Mesendoderm (in vitro differentiated cells): ENCODE measurements around the gene ZCCHC14.
"Not testable (repeated sequence)": the region's sequence is repeated elsewhere in the genome, so short reads cannot be mapped to it uniquely, and the experiment has no call there.

Experiments
- DNase-seq: peaks from one replicate; pipeline ENCODE4 v3.0.0; 2013
- H2AK5ac ChIP-seq: 2 replicates; pipeline ENCODE4 v1.6.1; 2013; ENCODE audit warnings: low read length, inconsistent platforms
- H2BK120ac ChIP-seq: 2 replicates; pipeline ENCODE4 v1.6.1; 2013; ENCODE audit warnings: low read depth, mild to moderate bottlenecking, low read length, moderate library complexity, mixed read lengths
- H2BK15ac ChIP-seq: replicated peaks from 2 replicates; pipeline ENCODE4 v1.6.1; 2013; ENCODE audit warnings: low read depth, mild to moderate bottlenecking, moderate library complexity
- H2BK5ac ChIP-seq: 2 replicates; pipeline ENCODE4 v1.6.1; 2013; ENCODE audit warnings: low read length, inconsistent platforms
- H3K18ac ChIP-seq: 2 replicates; pipeline ENCODE4 v1.6.1; 2013; ENCODE audit warnings: mild to moderate bottlenecking, low read length, mixed read lengths
- H3K23ac ChIP-seq: one replicate; pipeline ENCODE4 v1.6.1; 2013; ENCODE audit warnings: low read length
- H3K27ac ChIP-seq: 2 replicates; pipeline ENCODE4 v1.5.1; 2013; ENCODE audit warnings: low read depth, mild to moderate bottlenecking, inconsistent platforms, low read length, moderate library complexity
- H3K27me3 ChIP-seq: 2 replicates; pipeline ENCODE4 v1.6.1; 2013; ENCODE audit warnings: low read length, control low read depth, mild to moderate bottlenecking, inconsistent platforms; ENCODE audit not compliant: insufficient read depth, poor library complexity
- H3K36me3 ChIP-seq: 2 replicates; pipeline ENCODE4 v1.6.1; 2013; ENCODE audit warnings: low read length, inconsistent platforms; ENCODE audit not compliant: control insufficient read depth, insufficient read depth
- H3K4ac ChIP-seq: one replicate; pipeline ENCODE4 v1.6.1; 2013; ENCODE audit warnings: low read depth, mild to moderate bottlenecking, low read length, moderate library complexity
- H3K4me1 ChIP-seq: 2 replicates; pipeline ENCODE4 v1.6.1; 2013; ENCODE audit warnings: low read depth, low read length, inconsistent platforms; ENCODE audit not compliant: control insufficient read depth
- H3K4me2 ChIP-seq: 2 replicates; pipeline ENCODE4 v1.6.1; 2013; ENCODE audit warnings: low read length
- H3K4me3 ChIP-seq: 2 replicates; pipeline ENCODE4 v1.5.1; 2013; ENCODE audit warnings: mild to moderate bottlenecking, low read length
- H3K56ac ChIP-seq: one replicate; pipeline ENCODE4 v1.6.1; 2013; ENCODE audit warnings: low read length
- H3K79me1 ChIP-seq: 2 replicates; pipeline ENCODE4 v1.6.1; 2013; ENCODE audit warnings: low read length, inconsistent platforms
- H3K79me2 ChIP-seq: 2 replicates; pipeline ENCODE4 v1.6.1; 2013; ENCODE audit warnings: mild to moderate bottlenecking, low read length; ENCODE audit not compliant: control insufficient read depth, insufficient read depth
- H3K9ac ChIP-seq: 2 replicates; pipeline ENCODE4 v1.6.1; 2013; ENCODE audit warnings: low read length, inconsistent platforms
- H4K5ac ChIP-seq: one replicate; pipeline ENCODE4 v1.6.1; 2013; ENCODE audit warnings: low read length
- H4K8ac ChIP-seq: one replicate; pipeline ENCODE4 v1.6.1; 2013; ENCODE audit warnings: low read depth, mild to moderate bottlenecking, control low read depth, low read length, moderate library complexity
- WGBS: extraction: QIAGEN DNeasy Blood & Tissue Kit; methylation state at CpG from one replicate; pipeline ENCODE4 v1.1.7; 2013; ENCODE audit warnings: low lambda C conversion rate, missing lambda C conversion rate; ENCODE audit not compliant: insufficient coverage; ENCODE audit errors: extremely low coverage; 5-methylcytosine and 5-hydroxymethylcytosine counted together

The ZCCHC14 gene

GRCh38 chr16:87521764-87522163 lies 28.9 kb upstream of the ZCCHC14 start:
- not testable (repeated sequence) for H3K18ac ChIP-seq, H3K9ac ChIP-seq, H3K4me1 ChIP-seq, H3K4me2 ChIP-seq, H4K5ac ChIP-seq, H3K4me3 ChIP-seq, H3K56ac ChIP-seq, H3K79me1 ChIP-seq, DNase-seq, H3K79me2 ChIP-seq, H3K36me3 ChIP-seq, H3K27me3 ChIP-seq, H3K23ac ChIP-seq, H3K4ac ChIP-seq, H4K8ac ChIP-seq, H2AK5ac ChIP-seq, H2BK5ac ChIP-seq, H2BK15ac ChIP-seq, H2BK120ac ChIP-seq, H3K27ac ChIP-seq
- WGBS = no CpG with 5 or more reads among the region's 7 CpGs

GRCh38 chr16:87519170-87519569 lies 26.3 kb upstream of the ZCCHC14 start:
- not testable (repeated sequence) for H3K79me2 ChIP-seq, H4K5ac ChIP-seq, H4K8ac ChIP-seq, H2BK5ac ChIP-seq, H2BK120ac ChIP-seq, H3K36me3 ChIP-seq, H2AK5ac ChIP-seq, H3K4me1 ChIP-seq, H3K27me3 ChIP-seq, H3K4me3 ChIP-seq, H3K79me1 ChIP-seq, H3K27ac ChIP-seq, H3K4me2 ChIP-seq, H3K23ac ChIP-seq, H3K56ac ChIP-seq, H2BK15ac ChIP-seq, H3K4ac ChIP-seq, H3K18ac ChIP-seq, H3K9ac ChIP-seq
- peak; percentile 65 for DNase-seq
- no CpG with 5 or more reads among the region's 4 CpGs for WGBS

GRCh38 chr16:87518430-87519051 lies 25.7 kb upstream of the ZCCHC14 start:
- H3K9ac ChIP-seq, H3K79me2 ChIP-seq, H3K56ac ChIP-seq, H2BK5ac ChIP-seq, H4K5ac ChIP-seq, H4K8ac ChIP-seq, H2AK5ac ChIP-seq, H3K4me1 ChIP-seq, H3K36me3 ChIP-seq, DNase-seq, H3K4me2 ChIP-seq, H2BK120ac ChIP-seq, H3K4ac ChIP-seq, H3K23ac ChIP-seq, H3K27me3 ChIP-seq, H3K79me1 ChIP-seq, H3K4me3 ChIP-seq, H3K18ac ChIP-seq, H2BK15ac ChIP-seq, H3K27ac ChIP-seq: not testable (repeated sequence)
- no CpG with 5 or more reads among the region's 21 CpGs for WGBS

GRCh38 chr16:87517610-87518429 lies 25.0 kb upstream of the ZCCHC14 start:
- not testable (repeated sequence) for H3K79me1 ChIP-seq, H3K79me2 ChIP-seq, H3K27ac ChIP-seq, H3K23ac ChIP-seq, H3K4me1 ChIP-seq, H3K4me3 ChIP-seq, H3K18ac ChIP-seq, H2AK5ac ChIP-seq, H2BK120ac ChIP-seq, H4K5ac ChIP-seq, H4K8ac ChIP-seq, H3K36me3 ChIP-seq, H3K9ac ChIP-seq, H3K56ac ChIP-seq, H3K4ac ChIP-seq, H3K4me2 ChIP-seq, H2BK5ac ChIP-seq, DNase-seq, H3K27me3 ChIP-seq, H2BK15ac ChIP-seq
- WGBS = no CpG with 5 or more reads among the region's 34 CpGs

- H3K4me2 ChIP-seq = no peak overlapping the region
- no peak overlapping the region for H4K5ac ChIP-seq
- no peak overlapping the region for H2AK5ac ChIP-seq
- no peak overlapping the region for H3K56ac ChIP-seq
- H2BK5ac ChIP-seq = no peak overlapping the region
- H2BK120ac ChIP-seq = no peak overlapping the region
- no CpG with 5 or more reads among the region's 12 CpGs for WGBS
- no peak overlapping the region for H3K27ac ChIP-seq
- H3K23ac ChIP-seq = no peak overlapping the region
- H2BK15ac ChIP-seq = no peak overlapping the region
- H4K8ac ChIP-seq = no peak overlapping the region
- no peak for DNase-seq
- H3K79me1 ChIP-seq = no peaks in the 10 kb centered on the region
- H3K4me1 ChIP-seq = no peaks in the 10 kb centered on the region
- H3K27me3 ChIP-seq = no peaks in the 10 kb centered on the region
- H3K79me2 ChIP-seq = no peaks in the 10 kb centered on the region
- no peaks in the 10 kb centered on the region for H3K36me3 ChIP-seq
- H3K9ac ChIP-seq = no peak overlapping the region
- H3K4me3 ChIP-seq = no peak overlapping the region
- no peak overlapping the region for H3K18ac ChIP-seq
- no peak overlapping the region for H3K4ac ChIP-seq
Measured at GRCh38 chr16:87516361-87516760, 23.5 kb upstream of the ZCCHC14 start.
